H1 (cell line): ENCODE measurements around the gene SAFB. TPM values are rescaled to one million over a fixed set of nuclear protein-coding genes. Genes with fewer than 3 reads are reported as not detected.

ENCODE experiments used
- CTCF ChIA-PET: fragments of 300-600 bp; sonication (Branson Sonifier 250); formaldehyde crosslinking; loops from one replicate; lab custom pipeline; 2021; ENCODE audit not compliant: partially characterized antibody; lab: Charles Lee
- POLR2A ChIA-PET: fragments of 300-600 bp; sonication (Branson Sonifier 250); formaldehyde crosslinking; loops from one replicate; lab custom pipeline; 2021; ENCODE audit warnings: inconsistent platforms; ENCODE audit not compliant: partially characterized antibody; lab: Charles Lee
- DNase-seq, 2 experiments: peaks; one replicate each; pipeline versions ENCODE4 v3.0.0 to v3.0.0-alpha.2; 2010 to 2022; ENCODE audit warnings: low spot score in 2 of 2, low read depth in 1 of 2, mixed read lengths in 1 of 2
- FAIRE-seq: peaks from 2 replicates; lab custom pipeline; 2011; peaks lifted over from hg19 to GRCh38; lab: Jason Lieb, UNC
- H2AFZ ChIP-seq: 2 replicates; pipeline ENCODE4 v1.8.1; 2012; ENCODE audit warnings: low read length, inconsistent platforms
- H2AK5ac ChIP-seq: 2 replicates; pipeline ENCODE4 v1.6.1; 2013; ENCODE audit warnings: low read depth, low read length
- H2BK120ac ChIP-seq: replicated peaks from 2 replicates; pipeline ENCODE3; 2013; ENCODE audit warnings: low read depth, low read length, inconsistent platforms
- H2BK12ac ChIP-seq: 2 replicates; pipeline ENCODE4 v1.6.1; 2013; ENCODE audit warnings: low read depth, low read length
- H2BK15ac ChIP-seq: 2 replicates; pipeline ENCODE4 v1.6.1; 2013; ENCODE audit warnings: low read length
- H2BK20ac ChIP-seq: 2 replicates; pipeline ENCODE4 v1.6.1; 2013; ENCODE audit warnings: low read length
- H2BK5ac ChIP-seq: 2 replicates; pipeline ENCODE4 v1.6.1; 2013; ENCODE audit warnings: low read depth, low read length
- H3K14ac ChIP-seq: 2 replicates; pipeline ENCODE4 v1.6.1; 2013; ENCODE audit warnings: inconsistent platforms; ENCODE audit not compliant: insufficient read length
- H3K18ac ChIP-seq: 2 replicates; pipeline ENCODE4 v1.6.1; 2013; ENCODE audit warnings: low read length; ENCODE audit errors: extremely low read depth
- H3K23ac ChIP-seq: 2 replicates; pipeline ENCODE4 v1.6.1; 2013; ENCODE audit warnings: inconsistent platforms; ENCODE audit not compliant: insufficient read length
- H3K23me2 ChIP-seq: 2 replicates; pipeline ENCODE4 v1.6.1; 2013; ENCODE audit warnings: low read depth, low read length
- H3K27ac ChIP-seq: 2 replicates; pipeline ENCODE4 v1.6.1; 2011; ENCODE audit warnings: low read depth, low read length, inconsistent platforms
- H3K27me3 ChIP-seq, 4 experiments: replicated peaks in 1 of 4; 1 replicate in 1 of 4; 2 replicates in 3 of 4; pipeline versions ENCODE4 v1.6.1 to v1.8.1; 2011 to 2013; ENCODE audit warnings: low read length in 3 of 4, mild to moderate bottlenecking in 3 of 4, inconsistent platforms in 2 of 4, mixed read lengths in 2 of 4, moderate library complexity in 1 of 4; ENCODE audit not compliant: control insufficient read depth in 3 of 4, insufficient read depth in 3 of 4; ENCODE audit errors: extremely low read depth in 1 of 4
- H3K36me3 ChIP-seq, 4 experiments: 2 replicates each; pipeline versions ENCODE4 v1.6.1 to v1.8.1; 2011 to 2013; ENCODE audit warnings: mild to moderate bottlenecking in 4 of 4, low read length in 3 of 4, moderate library complexity in 2 of 4, control low read depth in 1 of 4, inconsistent platforms in 1 of 4; ENCODE audit not compliant: insufficient read depth in 4 of 4, control insufficient read depth in 2 of 4
- H3K4ac ChIP-seq: replicated peaks from 2 replicates; pipeline ENCODE3; 2013; ENCODE audit warnings: low read length, low read depth, mixed read lengths, inconsistent platforms; ENCODE audit not compliant: insufficient read length
- H3K4me1 ChIP-seq, 4 experiments: replicated peaks in 1 of 4; 1 replicate in 1 of 4; 2 replicates in 3 of 4; pipeline versions ENCODE4 v1.6.1 to v1.8.1; 2011 to 2013; ENCODE audit warnings: low read length in 3 of 4, inconsistent platforms in 2 of 4, mixed read lengths in 1 of 4; ENCODE audit not compliant: insufficient read depth in 4 of 4, control insufficient read depth in 3 of 4
- H3K4me2 ChIP-seq, 2 experiments: 2 replicates each; pipeline versions ENCODE4 v1.6.1 to v1.8.1; 2011 to 2013; ENCODE audit warnings: low read depth in 2 of 2, low read length in 2 of 2, control low read depth in 1 of 2, inconsistent platforms in 1 of 2, mild to moderate bottlenecking in 1 of 2; ENCODE audit not compliant: insufficient read depth in 1 of 2
- H3K4me3 ChIP-seq, 4 experiments: fragments of 200-600, 300-600 bp in 1 of 4; sonication (generic), shearing (Covaris generic), sonication (Bioruptor Twin) in 1 of 4; 2 replicates each; pipeline versions ENCODE4 v1.5.1 to v1.8.1; 2011 to 2016; ENCODE audit warnings: low read length in 4 of 4, low read depth in 3 of 4, control low read depth in 2 of 4, inconsistent platforms in 2 of 4, mild to moderate bottlenecking in 2 of 4, mixed read lengths in 1 of 4, moderate library complexity in 1 of 4; ENCODE audit not compliant: insufficient read depth in 2 of 4; ENCODE audit errors: extremely low read depth in 1 of 4
- H3K56ac ChIP-seq: replicated peaks from 2 replicates; pipeline ENCODE3; 2013; ENCODE audit warnings: low read depth, mild to moderate bottlenecking, mixed read lengths, low read length, inconsistent platforms; ENCODE audit not compliant: insufficient read length
- H3K79me1 ChIP-seq: 2 replicates; pipeline ENCODE4 v1.6.1; 2013; ENCODE audit warnings: low read depth, low read length, control low read depth
- H3K79me2 ChIP-seq, 2 experiments: 2 replicates each; pipeline versions ENCODE4 v1.6.1 to v1.8.1; 2012 to 2013; ENCODE audit warnings: low read length in 2 of 2, mild to moderate bottlenecking in 2 of 2, inconsistent platforms in 1 of 2; ENCODE audit not compliant: insufficient read depth in 2 of 2, control insufficient read depth in 1 of 2
- H3K9ac ChIP-seq, 4 experiments: replicated peaks in 1 of 4; 1 replicate in 1 of 4; 2 replicates in 3 of 4; pipeline versions ENCODE4 v1.6.1 to v1.8.1; 2011 to 2013; ENCODE audit warnings: low read depth in 3 of 4, low read length in 3 of 4, control low read depth in 2 of 4, mild to moderate bottlenecking in 2 of 4, moderate library complexity in 2 of 4, inconsistent platforms in 1 of 4; ENCODE audit errors: extremely low read depth in 1 of 4
- H3K9me3 ChIP-seq, 2 experiments: 2 replicates each; pipeline versions ENCODE4 v1.6.1 to v1.8.1; 2012 to 2013; ENCODE audit warnings: mild to moderate bottlenecking in 2 of 2, moderate library complexity in 2 of 2, control low read depth in 1 of 2, inconsistent platforms in 1 of 2, low read depth in 1 of 2, low read length in 1 of 2, mixed read lengths in 1 of 2; ENCODE audit not compliant: insufficient read depth in 2 of 2
- H4K20me1 ChIP-seq, 2 experiments: replicated peaks in 1 of 2; 2 replicates each; pipeline versions ENCODE3 to v1.8.1; 2011 to 2013; ENCODE audit warnings: inconsistent platforms in 2 of 2, low read length in 2 of 2, mild to moderate bottlenecking in 1 of 2; ENCODE audit not compliant: insufficient read depth in 2 of 2, control insufficient read depth in 1 of 2
- H4K5ac ChIP-seq: 2 replicates; pipeline ENCODE4 v1.6.1; 2013; ENCODE audit warnings: low read length, low read depth, mixed read lengths, inconsistent platforms; ENCODE audit not compliant: insufficient read length
- H4K8ac ChIP-seq: 2 replicates; pipeline ENCODE4 v1.8.0; 2013; ENCODE audit warnings: mild to moderate bottlenecking, moderate library complexity, low read length, inconsistent platforms; ENCODE audit not compliant: insufficient read depth; ENCODE audit errors: extremely low read depth
- H4K91ac ChIP-seq: replicated peaks from 2 replicates; pipeline ENCODE3; 2013; ENCODE audit warnings: low read length, mixed read lengths, inconsistent platforms; ENCODE audit not compliant: insufficient read length
- ATF2 ChIP-seq: IDR thresholded peaks from 2 replicates; pipeline ENCODE4 v1.6.1; 2012; ENCODE audit warnings: low read length, inconsistent platforms
- CBX5 ChIP-seq: fragments of 300-800, 300-1000 bp; sonication (generic); IDR thresholded peaks from 2 replicates; pipeline ENCODE4 v1.7.1; 2016; ENCODE audit warnings: antibody characterized with exemption, low read length, low read depth
- CHD2 ChIP-seq: IDR thresholded peaks from 2 replicates; pipeline ENCODE4 v1.6.1; 2012; ENCODE audit warnings: low read length, improper control_type of control experiment
- E2F6 ChIP-seq: IDR thresholded peaks from 2 replicates; pipeline ENCODE4 v1.6.1; 2012; ENCODE audit warnings: inconsistent platforms
- HDAC2 ChIP-seq, 2 experiments: fragments of 300-600 bp in 1 of 2; sonication (generic) in 1 of 2; IDR thresholded peaks; 2 replicates each; pipeline ENCODE4 v1.6.1; 2011 to 2012; ENCODE audit warnings: low read depth in 2 of 2, low read length in 2 of 2, mild to moderate bottlenecking in 2 of 2, moderate library complexity in 2 of 2, borderline replicate concordance in 1 of 2, inconsistent platforms in 1 of 2
- JUN ChIP-seq: IDR thresholded peaks from 2 replicates; pipeline ENCODE4 v1.6.1; 2011; ENCODE audit warnings: low read depth, mild to moderate bottlenecking, improper control_type of control experiment, low read length
- MAX ChIP-seq: IDR thresholded peaks from 2 replicates; pipeline ENCODE4 v1.6.1; 2012; ENCODE audit warnings: inconsistent platforms
- POLR2AphosphoS5 ChIP-seq: IDR thresholded peaks from 2 replicates; pipeline ENCODE4 v1.6.1; 2011; ENCODE audit warnings: low read depth, low read length
- RXRA ChIP-seq: IDR thresholded peaks from 2 replicates; pipeline ENCODE4 v1.6.1; 2011; ENCODE audit warnings: low read depth, mild to moderate bottlenecking, low read length, moderate library complexity; ENCODE audit not compliant: insufficient read depth
- SP1 ChIP-seq: IDR thresholded peaks from 2 replicates; pipeline ENCODE4 v1.6.1; 2011; ENCODE audit warnings: low read depth, low read length
- WGBS, 2 experiments: shearing (Covaris generic) in 1 of 2; methylation state at CpG; one replicate each; pipeline versions ENCODE4 v1.1.6 to v1.1.7; 2013 to 2015; ENCODE audit warnings: low lambda C conversion rate in 2 of 2, mixed read lengths in 2 of 2, inconsistent platforms in 1 of 2, low coverage in 1 of 2, missing lambda C conversion rate in 1 of 2; ENCODE audit not compliant: insufficient replicate concordance in 2 of 2, insufficient coverage in 1 of 2, insufficient read length in 1 of 2; ENCODE audit errors: extremely low coverage in 1 of 2, missing lambda C conversion rate in 1 of 2; 5-methylcytosine and 5-hydroxymethylcytosine counted together
- polyA plus RNA-seq, 7 experiments: library from polyadenylated mRNA; depleted of rRNA in 3 of 7; stranded (reverse) in 5 of 7; unstranded in 2 of 7; fragments of >200 nt in 5 of 7; fragments of 200-250 nt in 2 of 7; gene quantifications; 1 replicate in 5 of 7; 2 replicates in 1 of 7; 4 replicates in 1 of 7; pipeline versions ENCODE4 v1.2.1 to v1.2.3, GENCODE V29; 2011 to 2013; ENCODE audit warnings: missing spikeins in 2 of 7, mixed read lengths in 2 of 7
- total RNA-seq: library from RNA; stranded (reverse); fragmentation: NEBNext Ultra II Directional; extraction: Animal tissue kit (Norgen Biotek cat#: 25700); gene quantifications from 2 replicates; pipeline ENCODE4 v1.2.1, GENCODE V29; 2021

Gene SAFB
- total and polyA plus RNA-seq, 2 of the 8 experiments (the other 6 are each of a cell fraction or from before 2014, with no cell fraction given) = 27.0 to 110 TPM

DNA sequence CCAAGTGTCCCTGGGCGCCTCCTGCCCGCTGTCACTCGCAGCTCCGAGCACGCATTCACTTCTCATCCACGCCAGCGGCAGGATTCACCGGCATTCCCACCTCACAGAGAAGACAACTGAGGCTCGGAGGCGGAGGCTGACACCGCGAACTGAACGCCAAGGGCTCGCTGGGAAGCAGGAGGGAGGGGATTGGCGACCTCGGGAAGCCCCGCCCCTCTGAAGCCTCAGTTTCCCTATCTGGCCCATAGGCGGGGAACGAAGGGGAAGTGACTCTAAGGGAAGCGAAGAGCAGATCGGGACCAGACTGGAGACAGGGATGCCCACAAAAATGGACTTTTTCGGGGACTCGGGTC is 57.2 kb downstream of the SAFB start:
- Histone ChIP-seq H4K20me1 (peaks cover 0 to 10% of the 10 kb centered on the region in 2 experiments), H3K4me1 (peaks cover 0 to 14% (median 0%) of the 10 kb centered on the region in 4 experiments; a peak in 5 of 7 replicates), H3K9ac (peak overlapping the region in 3 of 4 experiments; percentile 64 to 67 (median 65); a peak in 5 of 7 replicates), H2BK120ac (no peak overlapping the region), H2BK5ac (peak overlapping the region; percentile 81; the same call in 1 of the 2 replicates), H4K91ac (no peak overlapping the region), H4K5ac (peak overlapping the region; percentile 76), H3K56ac (peak overlapping the region; percentile 52), H3K27me3 (no peaks in the 10 kb centered on the region), H3K79me1 (peaks cover 3% of the 10 kb centered on the region; the same call in 1 of the 2 replicates), H2BK12ac (no peak overlapping the region), H2BK15ac (no peak overlapping the region), H2AK5ac (no peak overlapping the region), H3K9me3 (no peaks in the 10 kb centered on the region), H3K4ac (peak overlapping the region; percentile 58), H3K23ac (no peak overlapping the region), H3K18ac (no peak overlapping the region; the same call in 1 of the 2 replicates), H3K79me2 (no peaks in the 10 kb centered on the region), H3K4me3 (peak overlapping the region; percentile 58 to 83 (median 76)), H2BK20ac (no peak overlapping the region), H3K23me2 (peaks cover 15% of the 10 kb centered on the region; the same call in 1 of the 2 replicates), H3K14ac (no peak overlapping the region), H3K36me3 (0 out of 8 replicates have a peak, but pooled peaks cover 0 to 2% (median 0%) of the 10 kb centered on the region in 4 experiments), H2AFZ (no peak overlapping the region; the same call in 1 of the 2 replicates), H4K8ac (peak overlapping the region; percentile 69; the same call in 1 of the 2 replicates), H3K27ac (peak overlapping the region; percentile 69; the same call in 1 of the 2 replicates), H3K4me2 (peak overlapping the region; percentile 89 to 97)
- no peak for DNase-seq
- POLR2A ChIA-PET = interaction anchor here (1.0 to 2.8 kb wide), 5 partner anchors 11 to 38 kb away, joined by 3 to 13 read pairs (median 3); no protein-coding TSS in a partner anchor
- CTCF ChIA-PET = no interaction called here
- 9% methylated on average over 20 of the region's 23 CpGs; no CpG with 5 or more reads in 1 of the 2 experiments for WGBS, 2 experiments
- no peak for FAIRE-seq
- TF ChIP-seq POLR2AphosphoS5 (no peak; the same call in 1 of the 2 replicates), E2F6 (no peak), HDAC2 (IDR thresholded peaks at IDR 0.05; ENCODE audit: borderline replicate concordance in 1 of 2, low read depth in 2 of 2, low read length in 2 of 2) (no peak), MAX (peak; percentile 2; the same call in 1 of the 2 replicates), CHD2 (no peak), SP1 (no peak), JUN (no peak), CBX5 (no peak), ATF2 (no peak), RXRA (no peak)
